Raji (cell line): ENCODE results near the gene CD34.

Experiments
- POLR2A ChIP-seq: IDR thresholded peaks from 2 replicates; pipeline ENCODE4 v1.6.1; 2011; ENCODE audit warnings: low read depth, low read length, control low read depth; ENCODE audit not compliant: insufficient read depth

CD34 gene

GRCh38 chr1:207841901-207842300 lies 69.0 kb downstream of the CD34 start:
- no peak for TF ChIP-seq POLR2A

- TF ChIP-seq POLR2A: no peak
Observed at GRCh38 chr1:207841293-207841692, 69.6 kb downstream of the CD34 start.

GRCh38 chr1:207840380-207840779 lies 70.5 kb downstream of the CD34 start:
- TF ChIP-seq POLR2A: no peak

- no peak for TF ChIP-seq POLR2A
Observed at GRCh38 chr1:207839083-207839413, 71.9 kb downstream of the CD34 start.

- TF ChIP-seq POLR2A: no peak
Observed at GRCh38 chr1:207838156-207839082, 72.5 kb downstream of the CD34 start.

GRCh38 chr1:207837673-207838072 lies 73.3 kb downstream of the CD34 start:
- no peak for TF ChIP-seq POLR2A

GRCh38 chr1:207836591-207837347 lies 74.2 kb downstream of the CD34 start:
- no peak for TF ChIP-seq POLR2A

GRCh38 chr1:207835958-207836357 lies 75.0 kb downstream of the CD34 start:
- TF ChIP-seq POLR2A: no peak

- TF ChIP-seq POLR2A: no peak
Observed at GRCh38 chr1:207833956-207834660, 76.8 kb downstream of the CD34 start.

GRCh38 chr1:207833381-207833780 lies 77.5 kb downstream of the CD34 start:
- TF ChIP-seq POLR2A: no peak

- no peak for TF ChIP-seq POLR2A
Observed at GRCh38 chr1:207832796-207833195, 78.1 kb downstream of the CD34 start.

GRCh38 chr1:207831517-207832327 lies 79.2 kb downstream of the CD34 start:
- no peak for TF ChIP-seq POLR2A
